NOMO-1 treated with dmso at 0.1 percent for 144 hours (cell line): ENCODE measurements around the gene CHD1.

ENCODE experiments used
- DNase-seq: peaks from one replicate; lab custom pipeline; 2025; ENCODE audit not compliant: unreplicated experiment; lab: John Stamatoyannopoulos, UW

CHD1 gene

GRCh38 chr5:98816582-98817222, 112.1 kb downstream of the CHD1 start:
- no peak for DNase-seq

- DNase-seq = no peak
These were observed 115.1 kb downstream of the CHD1 start for GRCh38 chr5:98813755-98814154.

GRCh38 chr5:98810206-98810605, 118.6 kb downstream of the CHD1 start:
- no peak for DNase-seq

- DNase-seq = no peak
These were observed 121.0 kb downstream of the CHD1 start for GRCh38 chr5:98807806-98808205.

- DNase-seq = no peak
These were observed 123.7 kb downstream of the CHD1 start for GRCh38 chr5:98805070-98805469.

- no peak for DNase-seq
These were observed 124.7 kb downstream of the CHD1 start for GRCh38 chr5:98804066-98804465.
